Hippocampal formation (tissue), 2 donors: ENCODE measurements around the gene DLL3.
A peak's percentile ranks its signal among the peaks of the same experiment; 100 is the strongest.
"Not testable (repeated sequence)": the region's sequence is repeated elsewhere in the genome, so short reads cannot be mapped to it uniquely, and the experiment has no call there.

Experiments
- DNase-seq, 2 donors: peaks; one replicate each; lab custom pipeline; 2025; lab: John Stamatoyannopoulos, UW

DLL3 gene, protein sequence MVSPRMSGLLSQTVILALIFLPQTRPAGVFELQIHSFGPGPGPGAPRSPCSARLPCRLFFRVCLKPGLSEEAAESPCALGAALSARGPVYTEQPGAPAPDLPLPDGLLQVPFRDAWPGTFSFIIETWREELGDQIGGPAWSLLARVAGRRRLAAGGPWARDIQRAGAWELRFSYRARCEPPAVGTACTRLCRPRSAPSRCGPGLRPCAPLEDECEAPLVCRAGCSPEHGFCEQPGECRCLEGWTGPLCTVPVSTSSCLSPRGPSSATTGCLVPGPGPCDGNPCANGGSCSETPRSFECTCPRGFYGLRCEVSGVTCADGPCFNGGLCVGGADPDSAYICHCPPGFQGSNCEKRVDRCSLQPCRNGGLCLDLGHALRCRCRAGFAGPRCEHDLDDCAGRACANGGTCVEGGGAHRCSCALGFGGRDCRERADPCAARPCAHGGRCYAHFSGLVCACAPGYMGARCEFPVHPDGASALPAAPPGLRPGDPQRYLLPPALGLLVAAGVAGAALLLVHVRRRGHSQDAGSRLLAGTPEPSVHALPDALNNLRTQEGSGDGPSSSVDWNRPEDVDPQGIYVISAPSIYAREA

DNA sequence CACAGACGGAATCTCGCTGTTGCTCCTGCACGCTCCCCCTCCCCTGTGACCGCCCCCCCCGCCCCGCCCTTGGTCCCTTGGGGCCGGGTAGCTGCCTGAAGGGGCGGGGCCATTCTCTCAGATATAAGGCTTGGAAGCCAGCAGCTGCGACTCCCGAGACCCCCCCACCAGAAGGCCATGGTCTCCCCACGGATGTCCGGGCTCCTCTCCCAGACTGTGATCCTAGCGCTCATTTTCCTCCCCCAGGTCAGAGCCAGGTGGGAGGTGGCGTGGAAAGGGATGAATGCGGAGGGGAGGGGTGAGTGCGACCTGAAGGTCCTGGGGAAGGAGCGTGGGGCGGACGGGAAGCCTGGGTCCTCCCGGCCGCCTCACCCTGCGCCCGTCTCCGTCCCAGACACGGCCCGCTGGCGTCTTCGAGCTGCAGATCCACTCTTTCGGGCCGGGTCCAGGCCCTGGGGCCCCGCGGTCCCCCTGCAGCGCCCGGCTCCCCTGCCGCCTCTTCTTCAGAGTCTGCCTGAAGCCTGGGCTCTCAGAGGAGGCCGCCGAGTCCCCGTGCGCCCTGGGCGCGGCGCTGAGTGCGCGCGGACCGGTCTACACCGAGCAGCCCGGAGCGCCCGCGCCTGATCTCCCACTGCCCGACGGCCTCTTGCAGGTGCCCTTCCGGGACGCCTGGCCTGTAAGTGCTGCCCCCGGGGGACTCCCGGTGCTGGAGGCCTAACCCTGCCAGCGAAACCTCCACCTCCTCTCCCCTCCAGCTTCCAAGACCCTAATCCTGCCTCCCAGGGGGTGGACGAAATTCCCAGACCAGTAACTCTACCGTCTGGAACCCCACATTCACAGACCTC is at the start of gene DLL3:
Gene DLL3 (plus strand): TSS at position 150 of the 845 bp plus-strand sequence. CDS start 28 bp downstream, at position 178.
- DNase-seq, result no peak

DNA sequence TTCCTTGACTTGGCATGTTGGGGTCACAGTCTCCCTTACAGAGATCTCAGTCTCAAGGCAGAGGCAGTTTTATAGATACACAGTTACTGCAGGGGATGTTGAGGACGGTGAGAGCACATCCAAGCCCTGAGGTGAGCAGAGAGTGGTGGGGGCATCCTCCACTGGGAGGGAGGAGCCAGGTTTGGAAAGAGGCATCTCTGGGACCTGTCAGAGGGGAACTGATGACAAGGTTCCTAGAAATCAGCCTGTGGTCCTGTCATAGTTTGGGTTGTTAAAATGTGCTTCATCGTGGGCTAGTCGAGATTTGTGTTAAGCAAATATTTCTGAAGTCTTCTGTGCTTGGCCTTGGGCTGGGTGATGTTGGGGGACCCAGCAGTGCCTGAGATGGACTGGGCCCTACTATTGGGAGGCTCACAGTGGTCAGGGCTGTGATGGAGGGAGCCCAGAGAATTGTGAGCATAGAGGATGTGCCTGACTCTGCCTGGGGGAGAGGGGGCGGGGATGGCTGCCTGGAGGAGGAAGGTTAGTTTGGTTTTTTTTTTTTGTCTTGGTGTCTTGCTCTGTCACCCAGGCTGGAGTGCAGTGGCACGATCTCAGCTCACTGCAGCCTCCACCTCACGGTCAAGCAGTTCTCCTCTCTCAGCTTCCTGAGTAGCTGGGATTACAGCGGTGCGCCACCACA is 49.5 kb upstream of the DLL3 start:
- DNase-seq, result no peak

DNA sequence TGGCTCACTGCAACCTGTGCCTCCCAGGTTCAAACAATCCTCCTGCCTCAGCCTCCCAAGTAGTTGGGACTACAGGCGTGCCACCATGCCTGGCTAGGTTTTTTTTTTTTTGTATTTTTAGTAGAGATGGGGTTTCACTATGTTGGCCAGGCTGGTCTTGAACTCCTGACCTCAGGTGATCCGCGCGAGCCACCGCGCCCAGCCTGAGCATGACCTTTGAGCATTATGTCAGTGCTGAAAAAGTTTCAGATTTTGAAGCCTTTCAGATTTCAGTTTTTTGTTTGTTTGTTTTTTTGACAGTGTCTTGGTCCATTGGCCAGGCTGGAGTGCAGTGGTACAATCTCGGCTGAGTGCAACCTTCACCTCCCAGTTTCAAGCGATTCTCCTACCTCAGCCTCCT is 47.5 kb upstream of the DLL3 start:
- DNase-seq, result not testable (repeated sequence)

DNA sequence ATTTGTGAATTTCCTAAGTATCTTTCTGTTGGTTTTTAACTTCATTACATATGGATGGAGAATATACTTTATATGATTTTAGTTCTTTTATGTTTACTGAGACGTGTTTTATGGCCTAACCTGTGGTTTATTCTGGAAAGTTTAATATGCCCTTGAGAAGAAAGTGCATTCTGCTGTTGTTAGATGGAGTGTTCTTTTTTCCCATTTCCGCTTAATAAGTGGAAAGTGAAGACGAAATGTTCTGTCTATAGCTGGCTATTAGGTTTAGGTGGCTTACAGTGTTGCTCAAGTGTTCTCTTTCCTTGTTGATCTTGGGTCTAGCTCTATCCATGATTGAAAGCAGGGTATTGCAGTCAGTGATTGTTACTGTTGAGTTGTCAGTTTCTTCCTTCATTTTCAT is 35.3 kb upstream of the DLL3 start:
- no peak for DNase-seq

DNA sequence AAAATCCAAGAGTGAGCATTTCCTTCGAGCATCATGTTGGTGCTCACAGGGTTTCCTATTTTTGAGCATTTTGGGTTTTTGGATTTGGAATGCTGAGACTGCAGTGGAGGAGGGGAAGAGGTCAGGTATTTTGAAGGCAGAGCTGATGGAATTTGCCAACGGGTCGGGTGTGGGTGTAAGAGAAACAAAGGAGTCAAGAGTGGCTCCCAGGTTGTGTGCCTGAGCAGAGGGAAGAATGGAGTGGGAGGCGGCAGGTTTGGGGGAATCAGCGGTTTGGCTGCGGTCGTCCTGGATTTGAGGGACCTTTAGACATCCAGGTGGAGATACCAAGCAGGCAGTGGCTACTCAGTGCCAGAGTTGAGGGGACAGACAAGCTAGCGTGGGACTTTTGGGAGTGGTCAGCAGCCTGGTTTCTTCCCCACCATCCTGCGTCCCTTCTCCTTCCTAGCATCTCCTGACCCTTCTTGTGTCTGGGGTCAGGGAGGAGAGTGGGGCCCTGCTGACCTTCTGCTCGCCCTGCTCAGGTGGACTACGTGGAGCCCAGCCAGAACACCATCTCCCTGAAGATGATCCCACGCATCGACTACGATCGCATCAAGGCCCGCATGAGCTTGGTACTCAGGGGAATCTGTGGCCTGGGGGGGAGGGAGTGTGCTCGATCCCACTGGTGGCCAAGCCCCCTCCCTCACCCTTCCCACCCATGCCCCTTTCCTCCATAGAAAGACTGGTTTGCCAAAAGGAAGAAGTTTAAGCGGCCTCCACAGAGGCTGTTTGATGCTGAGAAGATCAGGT is 32.6 kb upstream of the DLL3 start:
- no peak for DNase-seq

DNA sequence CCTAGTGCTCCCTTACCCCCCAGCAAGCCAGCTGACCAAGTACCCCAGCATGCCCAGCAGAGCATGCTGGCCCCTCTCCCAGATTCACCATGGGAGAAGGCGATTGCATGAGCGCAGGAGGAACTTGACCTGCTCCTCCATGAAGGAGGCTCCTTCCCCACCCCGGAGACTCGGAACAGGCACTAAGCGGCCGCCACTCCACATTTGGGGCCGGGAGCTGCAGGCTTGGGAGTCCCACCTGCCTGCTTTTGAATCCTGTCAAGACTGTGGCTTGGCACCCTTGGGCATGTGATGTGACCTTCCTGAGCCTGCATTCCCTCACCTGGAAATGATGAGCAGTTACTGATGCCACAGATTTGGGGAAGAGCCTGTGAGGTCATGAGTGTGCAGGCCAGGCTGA is 30.8 kb upstream of the DLL3 start:
- no peak for DNase-seq

DNA sequence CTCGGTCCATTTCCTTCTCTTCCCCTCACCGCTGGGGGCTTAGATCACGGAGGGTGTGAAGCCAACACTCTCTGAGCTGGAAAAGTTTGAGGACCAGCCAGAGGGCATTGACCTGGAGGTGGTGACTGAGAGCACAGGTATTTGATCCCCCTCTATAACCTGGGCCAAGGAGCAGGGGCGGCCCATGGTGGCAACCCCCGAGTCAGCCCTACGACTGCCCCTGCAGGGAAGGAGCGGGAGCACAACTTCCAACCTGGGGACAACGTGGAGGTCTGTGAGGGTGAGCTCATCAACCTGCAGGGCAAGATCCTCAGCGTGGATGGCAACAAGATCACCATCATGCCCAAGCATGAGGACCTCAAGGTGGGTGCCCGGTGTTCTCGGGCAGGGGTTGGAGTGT is 29.7 kb upstream of the DLL3 start:
- no peak for DNase-seq

DNA sequence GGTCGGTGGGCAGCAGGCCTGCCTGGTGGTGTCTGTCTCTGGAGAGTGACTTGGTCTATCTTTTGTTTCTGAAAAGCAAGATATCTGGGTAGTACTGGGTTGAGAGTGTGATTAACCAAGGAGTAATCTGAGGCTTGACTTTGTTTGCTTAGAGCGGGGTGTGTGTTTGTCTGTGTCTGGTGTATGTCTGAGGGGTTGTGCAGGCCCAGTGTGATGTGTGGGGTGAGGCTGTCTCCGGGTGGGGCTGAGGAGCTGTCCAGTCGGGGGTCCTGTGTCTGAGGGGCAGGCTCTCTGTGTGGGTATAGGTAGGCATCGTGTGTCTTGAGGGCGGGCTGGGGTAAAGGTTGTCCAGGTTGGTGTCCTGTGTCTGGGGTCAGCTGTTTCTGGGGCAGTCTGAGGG is 29.2 kb upstream of the DLL3 start:
- DNase-seq, result no peak

DNA sequence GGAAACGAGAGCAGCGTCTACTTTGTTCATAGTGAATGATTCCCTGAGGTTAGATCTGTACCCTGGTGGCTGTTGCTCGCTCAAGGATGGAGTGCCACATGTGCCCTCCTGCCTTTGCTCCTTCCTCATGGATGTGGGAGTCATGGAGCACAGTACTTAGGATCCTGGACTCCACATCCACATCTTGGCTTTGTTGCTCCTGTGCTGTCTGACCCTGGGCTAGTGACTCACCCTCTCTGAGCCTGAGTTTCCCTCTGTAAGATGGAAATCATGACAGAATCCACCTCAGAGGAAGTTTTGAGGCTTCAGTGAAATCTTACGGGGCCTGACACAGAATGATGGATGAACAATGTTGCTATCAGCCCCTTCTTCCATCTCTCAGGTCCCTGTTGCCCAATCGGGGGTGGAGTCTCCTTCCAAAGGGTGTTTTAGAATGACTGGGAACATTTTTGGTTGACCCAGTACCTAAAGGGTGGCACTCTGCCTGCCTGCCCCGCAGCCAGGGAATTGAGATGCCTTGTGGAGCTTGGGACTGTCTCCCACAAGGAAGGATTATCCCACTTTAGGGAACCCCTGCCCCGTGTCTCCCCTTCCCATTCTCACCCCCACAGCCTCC is 27.9 kb upstream of the DLL3 start:
- DNase-seq, result no peak

DNA sequence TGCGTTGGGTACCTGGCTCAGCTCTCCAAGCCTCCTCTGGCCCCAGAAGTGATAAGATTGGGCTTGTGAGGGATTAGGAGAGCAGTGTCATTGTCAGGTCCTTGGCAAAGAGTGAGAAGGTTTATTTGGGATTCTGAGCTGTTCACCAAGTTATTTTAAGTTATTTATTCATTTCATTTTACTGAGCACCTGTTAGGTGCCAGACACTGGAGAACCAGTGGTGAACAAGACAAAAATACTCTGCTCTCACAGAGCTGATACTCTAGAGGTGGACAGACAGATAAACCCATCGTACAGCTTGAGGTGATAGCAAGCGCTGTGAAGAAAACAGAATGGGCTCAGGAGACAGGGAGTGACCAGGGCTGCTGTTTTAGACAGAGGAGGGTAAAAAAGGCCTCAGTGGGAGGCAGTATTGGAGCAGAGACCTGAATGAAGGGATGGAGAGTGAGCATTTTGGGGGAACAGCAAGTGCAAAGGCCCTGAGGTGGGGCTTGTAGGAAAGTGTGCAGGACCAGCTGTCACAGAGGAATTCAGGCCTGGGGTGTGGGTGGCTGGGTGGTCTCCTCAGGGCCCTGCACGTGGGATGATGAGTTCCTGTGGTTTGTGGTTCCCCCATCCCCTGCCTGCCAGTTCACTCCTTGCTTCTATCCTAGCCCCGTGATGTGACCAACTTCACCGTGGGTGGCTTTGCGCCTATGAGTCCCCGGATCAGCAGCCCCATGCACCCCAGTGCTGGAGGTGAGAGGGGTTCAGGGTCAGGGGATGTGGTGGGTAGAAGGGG is 26.8 kb upstream of the DLL3 start:
- DNase-seq, result no peak

DNA sequence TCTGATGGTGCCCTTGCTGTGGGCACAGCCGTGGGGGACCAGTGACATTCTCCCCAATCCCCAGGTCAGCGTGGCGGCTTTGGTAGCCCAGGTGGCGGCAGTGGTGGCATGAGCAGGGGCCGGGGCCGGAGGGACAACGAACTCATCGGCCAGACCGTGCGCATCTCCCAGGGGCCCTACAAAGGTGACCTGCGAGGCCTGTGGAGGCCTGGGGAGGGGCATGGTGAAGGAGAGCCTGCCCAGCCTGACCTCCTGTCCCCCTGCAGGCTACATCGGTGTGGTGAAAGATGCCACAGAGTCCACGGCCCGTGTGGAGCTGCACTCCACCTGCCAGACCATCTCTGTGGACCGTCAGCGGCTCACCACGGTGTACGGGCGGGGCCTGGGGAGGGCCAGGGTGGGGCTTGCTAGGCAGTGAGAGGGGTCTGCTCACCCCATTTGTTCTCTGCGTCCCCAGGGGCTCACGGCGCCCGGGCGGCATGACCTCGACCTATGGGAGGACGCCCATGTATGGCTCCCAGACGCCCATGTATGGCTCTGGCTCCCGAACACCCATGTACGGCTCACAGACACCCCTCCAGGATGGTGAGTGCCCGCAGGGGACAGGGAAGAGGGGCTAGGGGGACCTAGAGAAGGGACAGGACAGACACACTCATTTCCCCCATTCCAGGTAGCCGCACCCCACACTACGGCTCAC is 25.9 kb upstream of the DLL3 start:
- DNase-seq, result no peak

DNA sequence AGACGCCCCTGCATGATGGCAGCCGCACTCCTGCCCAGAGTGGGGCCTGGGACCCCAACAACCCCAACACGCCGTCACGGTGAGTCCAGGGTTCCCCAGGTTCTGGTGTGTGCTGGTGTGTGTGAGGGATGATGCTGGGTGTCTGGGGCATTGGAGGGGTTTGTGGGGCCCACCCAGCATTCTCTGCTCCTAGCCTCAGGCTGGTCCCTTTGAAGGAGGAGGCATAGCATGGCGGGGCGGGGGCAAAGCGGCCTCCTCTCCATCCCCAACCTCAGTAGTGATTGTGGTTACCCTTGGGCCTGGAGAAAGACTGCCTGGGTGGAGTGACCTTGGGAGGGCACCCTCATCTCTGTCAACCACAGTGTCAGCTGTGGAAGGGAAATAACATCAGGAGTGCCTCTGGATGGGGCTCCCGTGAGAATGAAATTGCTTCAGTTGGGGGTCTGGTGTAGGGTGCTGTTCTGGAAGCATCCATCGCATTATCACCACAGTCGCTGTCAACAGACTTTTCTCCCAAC is 25.2 kb upstream of the DLL3 start:
- no peak for DNase-seq

DNA sequence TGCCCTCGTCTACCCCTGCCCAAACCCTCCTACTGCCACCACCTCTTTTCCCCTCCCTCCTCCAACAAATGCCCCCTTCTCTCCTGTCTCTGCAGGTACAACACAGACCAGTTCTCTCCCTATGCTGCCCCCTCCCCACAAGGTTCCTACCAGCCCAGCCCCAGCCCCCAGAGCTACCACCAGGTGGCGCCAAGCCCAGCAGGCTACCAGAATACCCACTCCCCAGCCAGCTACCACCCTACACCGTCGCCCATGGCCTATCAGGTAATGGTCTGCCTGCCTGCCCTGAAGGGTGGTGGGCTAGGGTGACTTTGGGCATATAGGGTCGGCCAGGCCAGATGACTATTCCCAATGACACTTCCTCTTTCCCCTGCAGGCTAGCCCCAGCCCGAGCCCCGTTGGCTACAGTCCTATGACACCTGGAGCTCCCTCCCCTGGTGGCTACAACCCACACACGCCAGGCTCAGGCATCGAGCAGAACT is 24.6 kb upstream of the DLL3 start:
- DNase-seq, result peak in 1 of 2 donors; percentile 20

DNA sequence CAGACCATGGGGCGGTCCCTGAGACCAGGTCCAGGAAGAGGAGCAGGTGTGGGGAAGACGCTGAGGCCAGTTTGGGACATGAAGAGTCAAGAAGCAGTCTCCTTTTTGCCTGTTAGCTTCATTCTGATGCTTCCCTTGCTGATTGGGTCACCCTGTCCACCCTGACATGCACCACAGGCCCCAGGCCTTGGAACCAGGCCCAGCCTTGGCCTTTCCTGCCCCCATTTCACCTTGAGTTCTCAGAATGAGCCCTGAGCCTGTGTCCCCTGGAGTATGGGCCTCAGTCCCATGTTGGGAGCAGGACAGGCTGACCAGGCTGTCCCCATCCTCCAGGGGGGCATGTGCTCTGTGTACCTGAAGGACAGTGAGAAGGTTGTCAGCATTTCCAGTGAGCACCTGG is 23.0 kb upstream of the DLL3 start:
- DNase-seq, result no peak

DNA sequence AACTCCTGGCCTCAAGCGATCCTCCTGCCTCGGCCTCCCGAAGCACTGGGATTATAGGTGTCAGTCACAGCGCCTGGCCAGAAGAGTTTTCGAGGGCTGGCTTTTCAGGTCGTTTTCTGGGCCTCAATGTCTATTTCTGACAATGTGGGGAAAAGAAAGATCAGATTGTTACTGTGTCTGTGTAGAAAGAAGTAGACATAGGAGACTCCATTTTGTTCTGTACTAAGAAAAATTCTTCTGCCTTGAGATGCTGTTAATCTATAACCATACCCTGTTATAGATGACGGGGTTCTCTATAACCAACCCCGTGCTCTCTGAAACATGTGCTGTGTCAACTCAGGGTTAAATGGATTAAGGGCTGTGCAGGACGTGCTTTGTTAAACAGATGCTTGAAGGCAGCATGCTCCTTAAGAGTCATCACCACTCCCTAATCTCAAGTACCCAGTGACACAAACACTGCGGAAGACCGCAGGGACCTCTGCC is 19.4 kb upstream of the DLL3 start:
- DNase-seq, result not testable (repeated sequence)

DNA sequence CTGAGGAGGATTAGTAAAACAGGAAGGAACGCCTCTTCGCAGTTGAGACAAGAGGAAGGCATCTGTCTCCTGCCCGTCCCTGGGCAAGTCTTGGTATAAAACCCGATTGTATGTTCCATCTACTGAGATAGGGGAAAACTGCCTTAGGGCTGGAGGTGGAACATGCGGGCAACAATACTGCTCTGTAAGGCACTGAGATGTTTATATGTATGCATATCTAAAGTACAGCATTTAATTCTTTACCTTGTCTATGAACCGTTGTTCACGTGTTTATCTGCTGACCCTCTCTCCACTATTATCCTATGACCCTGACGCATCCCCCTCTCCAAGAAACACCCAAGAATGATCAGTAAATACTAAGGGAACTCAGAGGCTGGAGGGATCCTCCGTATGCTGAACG is 18.8 kb upstream of the DLL3 start:
- DNase-seq, result peak in 1 of 2 donors; percentile 32

DNA sequence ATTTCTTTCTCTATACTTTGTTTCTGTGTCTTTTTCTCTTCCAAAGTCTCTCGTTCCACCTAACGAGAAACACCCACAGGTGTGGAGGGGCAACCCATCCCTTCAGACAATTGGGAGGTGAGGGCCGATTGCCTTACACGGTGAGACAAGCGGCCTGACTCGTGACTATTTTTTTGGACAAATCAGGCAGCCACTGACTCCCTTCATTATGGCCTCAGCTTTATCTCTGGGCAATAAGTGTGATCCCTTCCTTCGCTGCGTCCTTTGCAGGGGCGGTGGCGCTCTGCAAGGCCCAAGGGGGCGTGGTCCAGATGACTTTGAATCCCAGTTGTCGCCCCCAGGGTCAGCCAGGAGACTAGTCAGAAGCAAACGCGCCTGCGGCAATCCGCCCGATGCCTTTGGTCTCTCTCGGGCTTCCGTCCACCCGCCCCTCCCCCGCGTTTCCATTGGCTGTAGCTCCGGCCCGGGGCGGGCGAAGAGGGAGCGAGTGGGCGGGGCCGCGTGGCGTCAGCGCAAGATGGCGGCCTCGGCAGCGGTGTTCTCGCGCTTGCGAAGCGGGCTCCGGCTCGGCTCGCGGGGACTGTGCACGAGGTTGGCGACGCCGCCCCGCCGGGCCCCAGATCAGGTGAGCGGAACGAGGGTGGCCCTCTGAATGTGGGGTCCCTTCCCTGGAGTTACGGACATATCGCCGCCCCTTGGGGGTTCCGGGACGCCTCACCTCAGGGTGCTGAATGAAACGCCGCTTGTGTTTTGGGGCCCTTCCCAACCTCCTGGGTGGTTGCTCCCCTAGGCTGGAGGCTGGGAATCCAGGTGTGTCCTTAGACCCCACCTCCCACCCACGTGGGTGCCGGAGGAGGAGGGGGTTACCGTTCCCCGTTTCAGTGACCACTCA is 18.2 kb upstream of the DLL3 start, which contains the start of gene TIMM50:
Gene TIMM50 (plus strand): TSS at position 502 of the 892 bp plus-strand sequence. CDS start 16 bp downstream, at position 518.
- DNase-seq, result peak; percentile 81 to 93

DNA sequence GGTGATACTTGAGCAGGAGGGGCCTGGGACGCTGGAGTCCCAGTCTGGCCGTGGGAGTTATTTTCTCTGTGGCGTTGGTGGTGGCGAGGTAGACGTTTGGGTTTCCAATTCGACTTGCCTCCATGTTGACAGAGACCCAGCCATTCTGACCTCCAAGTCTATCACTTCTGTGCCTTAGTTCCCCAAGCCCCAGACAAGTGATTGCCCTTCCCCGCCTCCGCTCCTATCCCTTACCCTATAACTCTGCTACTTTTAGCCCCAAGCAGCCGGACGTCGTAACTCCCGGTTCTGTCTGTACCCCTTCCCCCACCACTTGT is 17.6 kb upstream of the DLL3 start:
- DNase-seq, result no peak
